Osteocyte (in vitro differentiated cells): ENCODE data around the gene PRDM9. TPM values are rescaled to one million over a fixed set of nuclear protein-coding genes. Genes with fewer than 3 reads are reported as not detected.
"Not testable (repeated sequence)": the region's sequence is repeated elsewhere in the genome, so short reads cannot be mapped to it uniquely, and the experiment has no call there.

Experiments used
- DNase-seq: peaks from one replicate; pipeline ENCODE4 v3.0.0; 2021; ENCODE audit warnings: mixed read lengths; ENCODE audit not compliant: unreplicated experiment; ENCODE audit errors: extremely low spot score
- H3K27ac Mint-ChIP-seq: one replicate; pipeline ENCODE4 v1.8.0; 2021; ENCODE audit warnings: mild to moderate bottlenecking, mixed read lengths; ENCODE audit not compliant: unreplicated experiment
- H3K27me3 Mint-ChIP-seq: one replicate; pipeline ENCODE4 v1.8.0; 2021; ENCODE audit warnings: mixed read lengths; ENCODE audit not compliant: unreplicated experiment
- H3K36me3 Mint-ChIP-seq: one replicate; pipeline ENCODE4 v1.8.0; 2021; ENCODE audit warnings: mixed read lengths; ENCODE audit not compliant: unreplicated experiment
- H3K4me1 Mint-ChIP-seq: one replicate; pipeline ENCODE4 v1.8.0; 2021; ENCODE audit warnings: mixed read lengths; ENCODE audit not compliant: unreplicated experiment
- H3K4me3 Mint-ChIP-seq: one replicate; pipeline ENCODE4 v1.8.0; 2021; ENCODE audit warnings: mild to moderate bottlenecking, moderate library complexity, mixed read lengths; ENCODE audit not compliant: unreplicated experiment
- H3K9me3 Mint-ChIP-seq: one replicate; pipeline ENCODE4 v1.8.0; 2021; ENCODE audit warnings: mixed read lengths; ENCODE audit not compliant: unreplicated experiment
- CTCF ChIP-seq: fragments of 200-600 bp; sonication (generic); IDR thresholded peaks from 2 replicates; pipeline ENCODE4 v1.5.0; 2021; ENCODE audit warnings: antibody characterized with exemption, mild to moderate bottlenecking, moderate library complexity
- total RNA-seq: library from RNA; stranded (reverse); gene quantifications from 2 replicates; pipeline ENCODE4 v1.2.1, GENCODE V29; 2021

Gene PRDM9
- total RNA-seq, 1 donor from 2014 or later = not detected

- DNase-seq = no peak
- H3K27ac Mint-ChIP-seq = no peak overlapping the region
- no peaks in the 10 kb centered on the region for H3K4me1 Mint-ChIP-seq
- H3K27me3 Mint-ChIP-seq = no peaks in the 10 kb centered on the region
- peak; percentile 25 for TF ChIP-seq CTCF
- peaks cover 15% of the 10 kb centered on the region for H3K9me3 Mint-ChIP-seq
- H3K4me3 Mint-ChIP-seq = no peak overlapping the region
- H3K36me3 Mint-ChIP-seq = no peaks in the 10 kb centered on the region
These were observed 826 bp upstream of the PRDM9 start for GRCh38 chr5:23506329-23507236.

- not testable (repeated sequence) for H3K36me3 Mint-ChIP-seq, DNase-seq, H3K4me3 Mint-ChIP-seq, H3K27ac Mint-ChIP-seq, H3K4me1 Mint-ChIP-seq, H3K27me3 Mint-ChIP-seq
- H3K9me3 Mint-ChIP-seq = peaks cover 17% of the 10 kb centered on the region
These were observed 3.0 kb downstream of the PRDM9 start for GRCh38 chr5:23510434-23510833.

- Mint-ChIP-seq H3K9me3 (peaks cover 9% of the 10 kb centered on the region), H3K4me1 (no peaks in the 10 kb centered on the region), H3K27ac (no peak overlapping the region), H3K36me3 (no peaks in the 10 kb centered on the region), H3K27me3 (no peaks in the 10 kb centered on the region), H3K4me3 (no peak overlapping the region)
- no peak for DNase-seq
- TF ChIP-seq CTCF = no peak
These were observed 15.1 kb downstream of the PRDM9 start for GRCh38 chr5:23522553-23522952.

GRCh38 chr5:23523031-23523430 is 15.6 kb downstream of the PRDM9 start:
- no peak overlapping the region for H3K27ac Mint-ChIP-seq

DNA sequence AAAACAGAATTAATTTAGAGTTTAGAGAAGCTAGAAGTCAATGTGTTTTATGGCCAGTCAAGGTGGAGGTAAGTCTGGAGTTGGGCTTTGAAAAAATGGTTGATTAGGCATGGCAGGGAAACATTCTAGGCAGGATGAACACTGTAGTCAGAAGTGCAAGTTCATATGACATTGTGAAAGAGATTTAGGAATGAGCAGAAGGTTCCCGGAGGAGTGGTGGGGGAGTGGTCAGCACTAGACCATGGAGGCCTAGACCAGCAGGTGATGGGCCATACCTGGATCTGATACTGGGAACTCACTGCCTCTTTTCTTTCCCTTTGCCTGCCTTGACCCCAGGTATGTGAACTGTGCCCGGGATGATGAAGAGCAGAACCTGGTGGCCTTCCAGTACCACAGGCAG is 16.6 kb downstream of the PRDM9 start:
- Mint-ChIP-seq H3K4me1 (no peaks in the 10 kb centered on the region), H3K36me3 (no peaks in the 10 kb centered on the region), H3K4me3 (no peak overlapping the region), H3K27ac (no peak overlapping the region), H3K9me3 (peaks cover 9% of the 10 kb centered on the region), H3K27me3 (no peaks in the 10 kb centered on the region)
- no peak for TF ChIP-seq CTCF
- DNase-seq = no peak

More at GRCh38 chr5:23523031-23523430, 15.6 kb downstream of the PRDM9 start:
- Mint-ChIP-seq H3K36me3 (no peaks in the 10 kb centered on the region), H3K4me3 (no peak overlapping the region), H3K9me3 (peaks cover 9% of the 10 kb centered on the region), H3K4me1 (no peaks in the 10 kb centered on the region), H3K27me3 (no peaks in the 10 kb centered on the region)
- no peak for TF ChIP-seq CTCF
- no peak for DNase-seq
